GM19468 (cell line): ENCODE results near the gene CEP85.

Source experiments
- ATAC-seq: cut with Tn5 transposase; IDR thresholded peaks from one replicate; pipeline ENCODE4 v1.9.1; 2021; ENCODE audit warnings: mild to moderate bottlenecking, moderate library complexity, moderate number of reproducible peaks; ENCODE audit not compliant: unreplicated experiment; ENCODE audit errors: extremely low read depth

Gene CEP85

DNA sequence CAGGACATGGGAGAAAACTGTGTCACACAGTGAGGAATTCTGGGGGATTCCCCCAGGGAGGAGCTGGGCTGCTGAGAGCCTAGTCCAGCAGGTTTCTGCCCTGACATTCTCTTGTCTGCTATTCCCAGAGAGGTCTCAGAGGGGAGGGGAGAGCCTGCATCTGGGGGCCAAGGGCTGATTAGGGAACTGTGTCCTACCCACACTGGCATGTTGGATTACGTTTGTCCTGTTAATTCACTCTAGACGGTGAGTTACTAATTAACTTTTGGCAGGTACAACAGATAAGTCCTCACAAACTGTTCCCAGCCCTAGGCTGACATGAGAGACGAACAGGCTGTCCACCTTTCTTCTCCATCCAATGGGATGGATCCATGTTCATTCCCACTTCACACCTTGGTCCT, 43.3 kb downstream of the CEP85 start:
- no peak for ATAC-seq

DNA sequence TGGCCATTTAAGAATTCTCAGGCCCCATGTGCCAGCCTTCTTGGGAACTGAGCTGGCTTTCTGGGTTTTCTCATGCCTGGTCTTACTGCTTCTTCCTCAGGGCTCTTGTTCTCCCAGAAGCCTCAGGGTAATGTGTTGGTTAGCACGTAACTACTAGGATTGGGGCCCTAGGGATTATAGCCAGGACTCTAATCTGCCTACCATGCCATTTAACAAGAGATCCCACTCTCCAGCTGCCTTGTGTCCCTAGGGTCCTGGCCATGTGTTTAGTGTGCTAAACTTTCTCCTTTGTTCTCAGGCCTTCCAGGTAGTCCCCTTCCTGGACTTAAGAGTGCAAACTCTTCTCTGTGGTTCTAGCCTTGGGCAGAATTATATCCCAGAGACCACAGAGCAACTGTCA, 43.7 kb downstream of the CEP85 start:
- no peak for ATAC-seq

GRCh38 chr1:26278303-26278702, 44.3 kb downstream of the CEP85 start:
- ATAC-seq: no peak

GRCh38 chr1:26278724-26279455, 44.9 kb downstream of the CEP85 start:
- ATAC-seq: no peak

DNA sequence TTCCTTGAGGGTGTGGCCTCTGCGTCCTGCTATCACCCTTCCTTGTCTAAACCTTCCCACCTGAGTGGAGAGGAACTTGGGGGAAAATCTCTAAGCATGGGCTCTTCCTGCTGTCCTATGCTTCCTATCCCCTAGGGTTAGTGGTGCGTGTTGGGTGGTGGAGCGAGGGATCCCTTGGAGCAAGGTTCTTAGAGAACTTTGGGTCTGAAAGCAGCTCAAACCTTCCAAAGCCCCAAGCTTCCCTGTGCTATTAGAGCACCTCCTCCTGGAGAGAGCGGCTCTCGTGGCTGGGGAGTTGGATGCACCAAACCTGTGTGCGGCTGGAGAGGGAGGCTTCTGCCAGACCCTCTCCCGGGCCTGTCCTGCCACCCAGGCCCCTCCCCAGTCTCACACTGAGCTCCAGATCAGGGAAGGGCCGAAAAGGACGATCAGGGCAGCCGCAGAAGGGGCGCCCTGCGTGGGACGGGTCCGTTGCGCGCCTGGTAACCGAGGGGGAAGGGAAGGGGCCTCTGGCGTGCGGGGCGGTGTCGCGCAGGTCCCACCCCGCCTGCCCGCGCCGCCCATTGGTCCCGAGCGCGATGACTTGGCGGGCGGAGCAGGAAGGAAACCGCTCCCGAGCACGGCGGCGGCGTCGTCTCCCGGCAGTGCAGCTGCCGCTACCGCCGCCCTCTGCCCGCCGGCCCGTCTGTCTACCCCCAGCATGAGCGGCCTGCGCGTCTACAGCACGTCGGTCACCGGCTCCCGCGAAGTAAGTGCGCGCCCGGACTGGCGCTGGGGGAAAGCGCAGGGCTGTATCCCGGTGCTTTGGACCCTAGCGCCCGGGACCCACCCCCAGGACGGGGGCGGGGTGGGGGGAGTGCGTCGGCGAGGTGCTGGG, 45.7 kb downstream of the CEP85 start, which contains the start of gene SH3BGRL3:
Gene SH3BGRL3, plus strand, starts transcription at position 631 of the 877 bp plus-strand sequence. Its CDS starts 70 bp downstream, at position 701.
- ATAC-seq: peak; percentile 63

- ATAC-seq: no peak
Measured at GRCh38 chr1:26280333-26281042, 46.5 kb downstream of the CEP85 start.

- no peak for ATAC-seq
Measured at GRCh38 chr1:26281091-26281958, 47.3 kb downstream of the CEP85 start.

DNA sequence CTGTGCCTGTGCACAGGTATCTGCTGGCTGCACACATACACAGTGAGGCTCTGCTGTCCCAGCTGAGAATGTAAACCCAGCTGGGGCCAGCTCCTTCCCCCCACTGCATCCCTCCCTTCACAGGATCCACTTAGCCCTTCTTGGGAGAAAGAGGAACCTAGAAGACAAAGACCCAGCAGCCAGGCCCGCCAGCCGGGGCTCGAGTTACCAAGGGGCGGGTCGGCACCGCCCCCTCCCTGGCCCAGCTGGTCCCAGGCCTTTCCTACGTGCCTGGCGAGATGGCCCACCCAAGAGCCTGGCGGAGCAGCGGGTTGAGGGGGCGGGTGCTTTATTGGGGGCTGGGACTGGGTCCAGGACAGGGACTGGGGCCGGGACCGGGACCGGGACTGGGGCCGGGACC, 48.0 kb downstream of the CEP85 start:
- ATAC-seq: no peak

- no peak for ATAC-seq
Measured at GRCh38 chr1:26282401-26282918, 48.5 kb downstream of the CEP85 start.

GRCh38 chr1:26283279-26283853, 49.4 kb downstream of the CEP85 start:
- ATAC-seq: no peak

DNA sequence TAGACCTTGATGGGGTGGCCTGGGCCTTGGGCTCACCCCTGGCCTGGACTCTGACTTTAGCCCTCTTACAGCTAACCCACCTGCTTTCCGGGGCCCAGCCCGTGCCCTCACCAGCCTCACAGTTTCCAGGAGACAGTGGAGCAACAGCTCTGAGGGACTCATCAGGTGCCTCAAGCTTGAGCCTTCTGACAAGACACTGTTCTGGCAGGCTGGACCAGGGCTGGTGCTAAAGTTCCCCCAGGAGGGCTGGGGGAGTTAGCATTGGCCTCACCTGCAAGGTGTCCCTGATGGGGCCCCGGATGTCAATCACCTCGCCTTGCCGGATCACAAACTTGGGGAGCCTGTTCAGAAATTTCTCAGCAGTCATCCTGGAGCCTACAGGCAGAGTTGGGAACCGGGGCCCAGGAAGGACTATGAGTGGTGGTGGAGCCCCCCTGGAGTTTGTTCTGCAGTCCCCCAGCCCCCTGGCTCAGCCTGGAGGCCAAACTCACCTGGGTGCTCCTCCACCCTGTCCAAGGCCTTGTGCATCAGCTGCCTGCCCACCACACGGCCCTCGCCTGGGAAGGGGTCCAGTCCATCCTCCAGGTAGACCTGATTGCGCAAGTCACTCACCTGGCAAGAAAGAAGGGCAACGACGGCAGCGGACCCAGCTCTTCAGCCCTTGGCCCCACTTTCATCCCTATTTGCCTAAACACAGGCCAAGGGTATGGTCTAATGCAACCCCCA, 50.0 kb downstream of the CEP85 start:
- no peak for ATAC-seq

- no peak for ATAC-seq
Measured at GRCh38 chr1:26284597-26285347, 50.8 kb downstream of the CEP85 start.

DNA sequence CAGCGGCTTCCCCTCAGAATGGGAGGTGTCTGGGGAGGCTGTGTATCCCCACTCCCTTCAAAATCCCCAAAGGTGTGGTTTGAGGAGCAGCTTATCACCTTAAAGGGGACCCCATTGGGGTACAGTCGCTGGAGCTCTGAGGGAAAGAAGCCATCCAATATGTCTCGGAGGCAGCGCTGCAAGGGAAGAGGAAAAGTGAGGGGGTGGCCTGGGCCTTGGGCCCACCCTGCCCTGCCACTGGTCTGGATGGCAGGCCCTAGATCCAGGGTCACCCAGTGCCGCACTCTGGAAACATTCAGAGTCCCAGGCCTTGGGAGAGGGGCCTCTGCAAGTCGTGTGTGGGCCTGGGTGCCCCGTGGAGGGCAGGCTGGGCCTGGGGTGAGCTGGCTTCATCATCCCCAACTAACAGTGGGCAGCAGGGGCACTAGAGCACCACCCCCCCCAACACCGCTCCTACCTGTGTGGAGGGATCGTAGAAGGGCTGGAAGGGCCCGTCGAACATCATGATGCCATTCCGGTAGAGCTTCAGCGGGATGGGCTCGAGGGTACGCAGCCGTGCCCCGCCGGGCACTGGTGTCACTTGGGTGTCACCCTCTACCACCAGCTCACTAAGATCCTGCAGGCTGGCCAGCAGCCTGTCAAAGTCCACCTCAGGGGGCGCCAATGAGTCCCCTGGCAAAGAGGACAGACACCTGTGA, 51.5 kb downstream of the CEP85 start:
- ATAC-seq: no peak

DNA sequence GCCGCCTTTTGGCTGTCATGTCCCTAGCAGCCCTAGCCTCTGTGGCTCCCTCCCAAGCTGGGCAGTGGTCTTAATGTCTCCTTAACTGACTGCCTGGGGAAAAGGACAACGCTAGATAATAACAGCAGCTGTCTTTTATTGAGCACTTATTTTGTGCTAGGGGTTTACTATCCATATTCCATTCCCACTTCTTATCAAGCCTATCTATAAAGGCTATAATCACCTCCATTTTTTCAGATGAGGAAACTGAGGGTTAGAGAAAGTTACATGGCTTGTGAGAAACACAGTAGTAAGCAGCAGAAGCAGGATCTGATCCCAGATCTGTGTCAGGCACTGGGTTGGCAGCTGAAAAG, 52.0 kb downstream of the CEP85 start:
- ATAC-seq: no peak

DNA sequence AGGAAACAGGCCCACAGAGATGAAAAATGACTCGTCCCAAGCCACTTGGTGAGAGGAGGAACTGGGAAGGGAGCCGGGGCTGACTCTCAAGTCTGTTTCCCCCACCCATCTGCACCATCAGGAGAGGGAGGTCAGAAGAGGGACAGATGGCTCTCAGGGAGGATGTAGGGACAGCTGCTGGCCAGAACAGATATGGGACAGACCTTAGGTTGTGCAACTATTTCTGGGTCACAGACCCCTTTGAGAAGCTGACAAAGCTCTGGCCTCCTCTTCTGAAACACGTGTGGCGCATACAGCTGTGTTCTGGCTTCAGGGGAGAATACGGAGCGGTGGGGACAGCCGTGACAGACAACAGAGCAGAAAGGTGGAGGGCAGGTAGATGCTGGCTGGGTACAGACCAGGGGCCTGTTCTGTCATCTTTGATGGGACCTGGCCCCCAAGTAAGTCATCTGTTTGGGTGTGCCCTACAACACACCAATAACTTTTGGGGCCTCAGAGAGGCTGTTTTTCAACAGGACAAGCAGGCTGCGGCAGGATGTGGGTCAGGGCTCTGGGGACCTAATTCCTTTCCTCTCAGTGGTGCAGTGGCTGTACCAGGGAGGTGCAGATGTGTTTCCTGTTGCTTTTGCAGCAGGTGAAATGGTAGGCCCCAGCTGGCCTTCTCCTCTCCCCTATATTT, 53.2 kb downstream of the CEP85 start:
- ATAC-seq: no peak

- no peak for ATAC-seq
Measured at GRCh38 chr1:26287811-26288210, 53.8 kb downstream of the CEP85 start.
